ENCODE results near the gene BAG2.

DNA sequence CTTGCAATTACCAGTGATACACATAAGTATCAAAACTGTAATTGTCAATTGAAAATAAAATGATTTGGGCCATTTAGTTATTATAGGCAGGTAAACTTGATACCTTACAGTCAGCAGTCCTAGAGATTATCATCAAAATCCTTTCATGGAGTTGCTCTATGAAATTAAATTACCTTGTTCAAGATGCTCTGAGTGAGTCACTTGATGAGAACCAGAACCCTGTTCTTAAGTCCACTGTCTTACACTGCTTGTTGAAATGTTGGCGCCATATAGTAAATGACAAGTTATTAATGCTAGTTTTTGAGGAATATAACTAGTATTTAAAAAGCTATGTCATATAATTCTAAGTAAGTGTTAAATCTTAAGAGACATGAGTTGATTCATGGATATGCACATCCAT is 37.2 kb upstream of the BAG2 start:
- no peak for TF ChIP-seq ZFX (IDR thresholded peaks at IDR 0.05)
- TF ChIP-seq, protein P1, sequence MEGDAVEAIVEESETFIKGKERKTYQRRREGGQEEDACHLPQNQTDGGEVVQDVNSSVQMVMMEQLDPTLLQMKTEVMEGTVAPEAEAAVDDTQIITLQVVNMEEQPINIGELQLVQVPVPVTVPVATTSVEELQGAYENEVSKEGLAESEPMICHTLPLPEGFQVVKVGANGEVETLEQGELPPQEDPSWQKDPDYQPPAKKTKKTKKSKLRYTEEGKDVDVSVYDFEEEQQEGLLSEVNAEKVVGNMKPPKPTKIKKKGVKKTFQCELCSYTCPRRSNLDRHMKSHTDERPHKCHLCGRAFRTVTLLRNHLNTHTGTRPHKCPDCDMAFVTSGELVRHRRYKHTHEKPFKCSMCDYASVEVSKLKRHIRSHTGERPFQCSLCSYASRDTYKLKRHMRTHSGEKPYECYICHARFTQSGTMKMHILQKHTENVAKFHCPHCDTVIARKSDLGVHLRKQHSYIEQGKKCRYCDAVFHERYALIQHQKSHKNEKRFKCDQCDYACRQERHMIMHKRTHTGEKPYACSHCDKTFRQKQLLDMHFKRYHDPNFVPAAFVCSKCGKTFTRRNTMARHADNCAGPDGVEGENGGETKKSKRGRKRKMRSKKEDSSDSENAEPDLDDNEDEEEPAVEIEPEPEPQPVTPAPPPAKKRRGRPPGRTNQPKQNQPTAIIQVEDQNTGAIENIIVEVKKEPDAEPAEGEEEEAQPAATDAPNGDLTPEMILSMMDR (conservative IDR thresholded peaks at IDR 0.05) = no peak
